ENCODE measurements around the gene RPL18.

DNA sequence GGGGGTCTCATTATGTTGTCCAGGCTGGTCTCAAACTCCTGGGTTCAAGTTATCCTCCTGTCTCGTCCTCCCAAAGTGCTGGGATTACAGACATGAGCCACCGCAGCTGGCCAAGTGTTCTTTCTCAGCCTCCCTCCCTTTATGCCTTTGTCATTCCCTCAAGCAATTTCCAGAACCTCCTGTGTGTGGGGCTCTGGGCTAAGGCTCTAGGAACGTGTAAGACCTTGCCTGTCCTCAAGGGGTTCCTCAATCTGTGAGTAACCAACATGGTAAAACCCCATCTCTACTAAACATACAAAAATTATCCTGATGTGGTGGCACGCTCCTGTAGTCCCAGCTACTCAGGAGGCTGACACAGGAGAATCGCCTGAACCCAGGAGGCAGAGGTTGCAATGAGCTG is 28.0 kb downstream of the RPL18 start:
- TF ChIP-seq, protein P1, sequence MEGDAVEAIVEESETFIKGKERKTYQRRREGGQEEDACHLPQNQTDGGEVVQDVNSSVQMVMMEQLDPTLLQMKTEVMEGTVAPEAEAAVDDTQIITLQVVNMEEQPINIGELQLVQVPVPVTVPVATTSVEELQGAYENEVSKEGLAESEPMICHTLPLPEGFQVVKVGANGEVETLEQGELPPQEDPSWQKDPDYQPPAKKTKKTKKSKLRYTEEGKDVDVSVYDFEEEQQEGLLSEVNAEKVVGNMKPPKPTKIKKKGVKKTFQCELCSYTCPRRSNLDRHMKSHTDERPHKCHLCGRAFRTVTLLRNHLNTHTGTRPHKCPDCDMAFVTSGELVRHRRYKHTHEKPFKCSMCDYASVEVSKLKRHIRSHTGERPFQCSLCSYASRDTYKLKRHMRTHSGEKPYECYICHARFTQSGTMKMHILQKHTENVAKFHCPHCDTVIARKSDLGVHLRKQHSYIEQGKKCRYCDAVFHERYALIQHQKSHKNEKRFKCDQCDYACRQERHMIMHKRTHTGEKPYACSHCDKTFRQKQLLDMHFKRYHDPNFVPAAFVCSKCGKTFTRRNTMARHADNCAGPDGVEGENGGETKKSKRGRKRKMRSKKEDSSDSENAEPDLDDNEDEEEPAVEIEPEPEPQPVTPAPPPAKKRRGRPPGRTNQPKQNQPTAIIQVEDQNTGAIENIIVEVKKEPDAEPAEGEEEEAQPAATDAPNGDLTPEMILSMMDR (IDR thresholded peaks at IDR 0.05) = no peak
- no peak for TF ChIP-seq ZFX (IDR thresholded peaks at IDR 0.05; ENCODE audit: borderline replicate concordance)

Data from 22Rv1 (cell line).